Measurements from ENCODE around the gene KCNH3. TPM values are rescaled to one million over a fixed set of nuclear protein-coding genes. Genes with fewer than 3 reads are reported as not detected.
A peak's percentile ranks its signal among the peaks of the same experiment; 100 is the strongest.

KCNH3 gene
- total and polyA plus RNA-seq, 2 of the 8 experiments (the other 6 are each of a cell fraction or from before 2014, with no cell fraction given): 0.24 to 0.50 TPM

DNA sequence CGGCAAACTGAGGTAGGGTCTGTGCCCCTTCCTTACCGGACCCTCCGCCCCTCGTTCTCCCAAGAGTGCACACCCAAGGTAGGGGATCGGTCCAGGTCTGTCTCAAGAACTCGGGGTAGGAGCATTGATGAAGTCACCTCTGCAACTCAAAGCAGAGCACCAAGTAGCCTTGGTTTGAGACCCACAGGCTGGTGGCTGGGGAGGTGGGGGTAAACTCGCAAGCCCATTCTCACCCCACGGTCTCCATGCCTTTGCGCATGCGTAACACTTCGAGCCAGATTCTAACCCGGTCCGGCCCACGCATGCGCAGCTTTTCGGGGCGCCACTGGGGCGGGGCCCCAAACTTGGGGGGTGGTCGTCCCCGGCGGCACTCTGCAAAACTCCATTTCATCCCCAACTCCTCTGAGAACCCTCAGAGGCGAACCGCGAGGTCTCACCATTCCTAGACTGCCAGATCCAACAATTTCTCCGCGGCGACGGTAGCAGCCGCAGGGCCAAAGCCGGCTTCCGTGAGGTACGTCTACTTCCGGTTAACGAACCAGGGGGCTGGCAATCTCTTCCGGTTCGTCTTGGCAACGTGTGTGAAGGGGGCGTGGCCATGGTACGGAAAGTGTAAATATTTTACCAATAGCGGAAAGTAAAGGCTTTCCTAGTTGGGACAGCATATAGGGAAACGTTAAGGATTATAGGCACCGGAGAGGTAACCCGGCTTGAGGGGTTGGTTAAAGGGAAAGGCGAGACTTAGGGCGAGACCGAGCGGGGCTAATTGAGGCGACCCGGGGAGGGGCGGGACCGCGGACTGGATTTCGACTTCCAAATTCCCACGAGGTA lies 29.0 kb downstream of the KCNH3 start, which contains the start of gene MCRS1 (continued):
- TF ChIP-seq, protein P1, sequence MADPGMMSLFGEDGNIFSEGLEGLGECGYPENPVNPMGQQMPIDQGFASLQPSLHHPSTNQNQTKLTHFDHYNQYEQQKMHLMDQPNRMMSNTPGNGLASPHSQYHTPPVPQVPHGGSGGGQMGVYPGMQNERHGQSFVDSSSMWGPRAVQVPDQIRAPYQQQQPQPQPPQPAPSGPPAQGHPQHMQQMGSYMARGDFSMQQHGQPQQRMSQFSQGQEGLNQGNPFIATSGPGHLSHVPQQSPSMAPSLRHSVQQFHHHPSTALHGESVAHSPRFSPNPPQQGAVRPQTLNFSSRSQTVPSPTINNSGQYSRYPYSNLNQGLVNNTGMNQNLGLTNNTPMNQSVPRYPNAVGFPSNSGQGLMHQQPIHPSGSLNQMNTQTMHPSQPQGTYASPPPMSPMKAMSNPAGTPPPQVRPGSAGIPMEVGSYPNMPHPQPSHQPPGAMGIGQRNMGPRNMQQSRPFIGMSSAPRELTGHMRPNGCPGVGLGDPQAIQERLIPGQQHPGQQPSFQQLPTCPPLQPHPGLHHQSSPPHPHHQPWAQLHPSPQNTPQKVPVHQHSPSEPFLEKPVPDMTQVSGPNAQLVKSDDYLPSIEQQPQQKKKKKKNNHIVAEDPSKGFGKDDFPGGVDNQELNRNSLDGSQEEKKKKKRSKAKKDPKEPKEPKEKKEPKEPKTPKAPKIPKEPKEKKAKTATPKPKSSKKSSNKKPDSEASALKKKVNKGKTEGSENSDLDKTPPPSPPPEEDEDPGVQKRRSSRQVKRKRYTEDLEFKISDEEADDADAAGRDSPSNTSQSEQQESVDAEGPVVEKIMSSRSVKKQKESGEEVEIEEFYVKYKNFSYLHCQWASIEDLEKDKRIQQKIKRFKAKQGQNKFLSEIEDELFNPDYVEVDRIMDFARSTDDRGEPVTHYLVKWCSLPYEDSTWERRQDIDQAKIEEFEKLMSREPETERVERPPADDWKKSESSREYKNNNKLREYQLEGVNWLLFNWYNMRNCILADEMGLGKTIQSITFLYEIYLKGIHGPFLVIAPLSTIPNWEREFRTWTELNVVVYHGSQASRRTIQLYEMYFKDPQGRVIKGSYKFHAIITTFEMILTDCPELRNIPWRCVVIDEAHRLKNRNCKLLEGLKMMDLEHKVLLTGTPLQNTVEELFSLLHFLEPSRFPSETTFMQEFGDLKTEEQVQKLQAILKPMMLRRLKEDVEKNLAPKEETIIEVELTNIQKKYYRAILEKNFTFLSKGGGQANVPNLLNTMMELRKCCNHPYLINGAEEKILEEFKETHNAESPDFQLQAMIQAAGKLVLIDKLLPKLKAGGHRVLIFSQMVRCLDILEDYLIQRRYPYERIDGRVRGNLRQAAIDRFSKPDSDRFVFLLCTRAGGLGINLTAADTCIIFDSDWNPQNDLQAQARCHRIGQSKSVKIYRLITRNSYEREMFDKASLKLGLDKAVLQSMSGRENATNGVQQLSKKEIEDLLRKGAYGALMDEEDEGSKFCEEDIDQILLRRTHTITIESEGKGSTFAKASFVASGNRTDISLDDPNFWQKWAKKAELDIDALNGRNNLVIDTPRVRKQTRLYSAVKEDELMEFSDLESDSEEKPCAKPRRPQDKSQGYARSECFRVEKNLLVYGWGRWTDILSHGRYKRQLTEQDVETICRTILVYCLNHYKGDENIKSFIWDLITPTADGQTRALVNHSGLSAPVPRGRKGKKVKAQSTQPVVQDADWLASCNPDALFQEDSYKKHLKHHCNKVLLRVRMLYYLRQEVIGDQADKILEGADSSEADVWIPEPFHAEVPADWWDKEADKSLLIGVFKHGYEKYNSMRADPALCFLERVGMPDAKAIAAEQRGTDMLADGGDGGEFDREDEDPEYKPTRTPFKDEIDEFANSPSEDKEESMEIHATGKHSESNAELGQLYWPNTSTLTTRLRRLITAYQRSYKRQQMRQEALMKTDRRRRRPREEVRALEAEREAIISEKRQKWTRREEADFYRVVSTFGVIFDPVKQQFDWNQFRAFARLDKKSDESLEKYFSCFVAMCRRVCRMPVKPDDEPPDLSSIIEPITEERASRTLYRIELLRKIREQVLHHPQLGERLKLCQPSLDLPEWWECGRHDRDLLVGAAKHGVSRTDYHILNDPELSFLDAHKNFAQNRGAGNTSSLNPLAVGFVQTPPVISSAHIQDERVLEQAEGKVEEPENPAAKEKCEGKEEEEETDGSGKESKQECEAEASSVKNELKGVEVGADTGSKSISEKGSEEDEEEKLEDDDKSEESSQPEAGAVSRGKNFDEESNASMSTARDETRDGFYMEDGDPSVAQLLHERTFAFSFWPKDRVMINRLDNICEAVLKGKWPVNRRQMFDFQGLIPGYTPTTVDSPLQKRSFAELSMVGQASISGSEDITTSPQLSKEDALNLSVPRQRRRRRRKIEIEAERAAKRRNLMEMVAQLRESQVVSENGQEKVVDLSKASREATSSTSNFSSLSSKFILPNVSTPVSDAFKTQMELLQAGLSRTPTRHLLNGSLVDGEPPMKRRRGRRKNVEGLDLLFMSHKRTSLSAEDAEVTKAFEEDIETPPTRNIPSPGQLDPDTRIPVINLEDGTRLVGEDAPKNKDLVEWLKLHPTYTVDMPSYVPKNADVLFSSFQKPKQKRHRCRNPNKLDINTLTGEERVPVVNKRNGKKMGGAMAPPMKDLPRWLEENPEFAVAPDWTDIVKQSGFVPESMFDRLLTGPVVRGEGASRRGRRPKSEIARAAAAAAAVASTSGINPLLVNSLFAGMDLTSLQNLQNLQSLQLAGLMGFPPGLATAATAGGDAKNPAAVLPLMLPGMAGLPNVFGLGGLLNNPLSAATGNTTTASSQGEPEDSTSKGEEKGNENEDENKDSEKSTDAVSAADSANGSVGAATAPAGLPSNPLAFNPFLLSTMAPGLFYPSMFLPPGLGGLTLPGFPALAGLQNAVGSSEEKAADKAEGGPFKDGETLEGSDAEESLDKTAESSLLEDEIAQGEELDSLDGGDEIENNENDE (IDR thresholded peaks at IDR 0.05; ENCODE audit: insufficient replicate concordance, low read length): peak; percentile 93
- TF ChIP-seq CEBPB (IDR thresholded peaks at IDR 0.05; ENCODE audit: low read depth, low read length) (no peak), ASH2L (IDR thresholded peaks at IDR 0.05; ENCODE audit: low read length) (peak; percentile 100), TAF7 (optimal IDR thresholded peaks at IDR 0.05; ENCODE audit: borderline replicate concordance, low read depth, low read length) (peak; percentile 59), SP2 (IDR thresholded peaks at IDR 0.05; ENCODE audit: low read length) (no peak), CTBP2 (IDR thresholded peaks at IDR 0.05; ENCODE audit: borderline replicate concordance, insufficient read depth, insufficient read length, low read length) (no peak), EP300 (IDR thresholded peaks at IDR 0.05; ENCODE audit: borderline replicate concordance in 1 of 2, low read depth in 2 of 2, low read length in 2 of 2) (no peak), CHD2 (IDR thresholded peaks at IDR 0.05; ENCODE audit: low read length) (peak; percentile 84), YY1 (IDR thresholded peaks at IDR 0.05; ENCODE audit: low read depth, low read length) (no peak), CBX5 (IDR thresholded peaks at IDR 0.05; ENCODE audit: low read depth, low read length) (no peak)

Data from H1 (cell line).